ENCODE data around the gene TRAK1. TPM values are rescaled to one million over a fixed set of nuclear protein-coding genes. Genes with fewer than 3 reads are reported as not detected.

TRAK1 gene
- total RNA-seq, 2 experiments from 2014 or later, result 18.3 to 19.1 TPM

Other genes with a start within 250 kb of the TRAK1 start
- 1 to 10 TPM; 8.5 to 9.1 TPM for gene ULK4, start 129.3 kb upstream of the TRAK1 start, total RNA-seq
- not detected for gene CCK, start 174.8 kb downstream of the TRAK1 start, total RNA-seq

All from activated naive CD4-positive, alpha-beta T cell treated with anti-CD3 and anti-CD28 coated beads for 36 hours (primary cell).